IMR-90 (cell line): ENCODE measurements around the gene UTP14C. TPM values are rescaled to one million over a fixed set of nuclear protein-coding genes. Genes with fewer than 3 reads are reported as not detected.

Experiments used
- polyA plus RNA-seq, 3 experiments: library from polyadenylated mRNA; depleted of rRNA; stranded (reverse); fragments of >200 nt; gene quantifications; 2 replicates each; pipeline ENCODE4 v1.2.3, GENCODE V29; 2012; ENCODE audit warnings: low replicate concordance in 1 of 3
- total RNA-seq: library from RNA; depleted of rRNA; stranded (reverse); fragments of >200 nt; gene quantifications from 2 replicates; pipeline ENCODE4 v1.2.3, GENCODE V29; 2012; rRNA removed

UTP14C gene
- total and polyA plus RNA-seq, 2 of the 4 experiments (the other 2 are of a cell fraction), result 8.2 to 12.5 TPM

Other genes with a start within 250 kb of the UTP14C start
- 1.3 and 1.9 TPM in 2 replicates for gene DHRS12, start 220.5 kb upstream of the UTP14C start, total RNA-seq
- gene DHRS12, start 220.5 kb upstream of the UTP14C start, polyA plus RNA-seq (2012; rRNA removed), result 1.5 and 1.6 TPM in 2 replicates
- not detected in 2 replicates for gene TMEM272, start 179.5 kb upstream of the UTP14C start, total RNA-seq
- not detected in 2 replicates for gene TMEM272, start 179.5 kb upstream of the UTP14C start, polyA plus RNA-seq (2012; rRNA removed)
- gene CCDC70, start 162.7 kb upstream of the UTP14C start, total RNA-seq, result not detected in 2 replicates
- not detected in 2 replicates for gene CCDC70, start 162.7 kb upstream of the UTP14C start, polyA plus RNA-seq (2012; rRNA removed)
- gene ATP7B, start 13.2 kb upstream of the UTP14C start, total RNA-seq, result 2.2 and 2.7 TPM in 2 replicates
- 2.2 and 2.9 TPM in 2 replicates for gene ATP7B, start 13.2 kb upstream of the UTP14C start, polyA plus RNA-seq (2012; rRNA removed)
- 12.7 and 25.6 TPM in 2 replicates for gene ALG11, start 12.3 kb upstream of the UTP14C start, total RNA-seq
- gene ALG11, start 12.3 kb upstream of the UTP14C start, polyA plus RNA-seq (2012; rRNA removed), result 6.5 and 10.0 TPM in 2 replicates
- gene NEK5, start 104.4 kb downstream of the UTP14C start, total RNA-seq, result under 0.01 TPM in 1 of 2 replicates, not detected in the other
- 0.03 TPM in 1 of 2 replicates, not detected in the other for gene NEK5, start 104.4 kb downstream of the UTP14C start, polyA plus RNA-seq (2012; rRNA removed)
- 3.6 and 6.9 TPM in 2 replicates for gene NEK3, start 134.9 kb downstream of the UTP14C start, total RNA-seq
- gene NEK3, start 134.9 kb downstream of the UTP14C start, polyA plus RNA-seq (2012; rRNA removed), result 7.5 and 9.2 TPM in 2 replicates